ENCODE data around the gene H2AZ2. TPM values are rescaled to one million over a fixed set of nuclear protein-coding genes. Genes with fewer than 3 reads are reported as not detected.

The H2AZ2 gene
- total and polyA plus RNA-seq, 2 of the 4 experiments (the other 2 are of a cell fraction): 156 to 162 TPM

GRCh38 chr7:44782460-44782859 is 65.4 kb downstream of the H2AZ2 start:
- Histone ChIP-seq H2BK15ac (ENCODE audit: low read depth, low read length) (no peak overlapping the region), H2BK120ac (ENCODE audit: low read depth, low read length) (no peak overlapping the region), H3K79me1 (ENCODE audit: low read depth in 1 of 2, low read length in 2 of 2) (no peaks in the 10 kb centered on the region), H3K27ac (ENCODE audit: insufficient read depth, low read length) (no peak overlapping the region), H3K9me1 (ENCODE audit: insufficient read depth, low read length) (no peaks in the 10 kb centered on the region), H2BK20ac (ENCODE audit: low read depth, low read length) (no peak overlapping the region), H3K4ac (ENCODE audit: low read depth, low read length) (no peak overlapping the region), H4K5ac (ENCODE audit: low read depth, low read length) (no peak overlapping the region), H2BK5ac (ENCODE audit: low read depth, low read length, poor library complexity, severe bottlenecking) (no peak overlapping the region), H3K56ac (ENCODE audit: extremely low read depth, insufficient read depth, low read length) (no peak overlapping the region), H4K20me1 (ENCODE audit: insufficient read depth, low read length) (no peaks in the 10 kb centered on the region), H3K14ac (replicated peaks; ENCODE audit: low read depth, low read length) (no peak overlapping the region), H3K9me3 (ENCODE audit: control insufficient read depth, insufficient read depth, low read length) (peaks cover 6% of the 10 kb centered on the region), H3K4me2 (ENCODE audit: low read depth, low read length) (no peak overlapping the region), H3K9ac (ENCODE audit: low read depth, low read length) (no peak overlapping the region), H3K4me1 (ENCODE audit: control insufficient read depth, insufficient read depth, low read length) (no peaks in the 10 kb centered on the region), H3K18ac (ENCODE audit: low read depth, low read length) (no peak overlapping the region), H3K4me3 (ENCODE audit: insufficient read depth, low read depth, low read length) (no peak overlapping the region), H3K23ac (ENCODE audit: low read depth, low read length) (no peak overlapping the region), H4K8ac (ENCODE audit: low read depth in 2 of 2, low read length in 2 of 2) (no peak overlapping the region), H3K27me3 (ENCODE audit: control insufficient read depth, insufficient read depth, low read length) (peaks cover 2% of the 10 kb centered on the region), H4K91ac (ENCODE audit: insufficient read depth, low read depth, low read length) (no peak overlapping the region), H3K36me3 (ENCODE audit: control insufficient read depth, insufficient read depth, low read length) (no peaks in the 10 kb centered on the region), H2AK9ac (replicated peaks; ENCODE audit: low read depth, low read length, poor library complexity) (no peak overlapping the region), H2AFZ (replicated peaks; ENCODE audit: low read length, poor library complexity) (no peak overlapping the region), H2AK5ac (ENCODE audit: low read depth, low read length) (no peak overlapping the region)
- ChIA-PET POLR2A (ENCODE audit: unreplicated experiment) (no interaction called here), CTCF (no interaction called here)
- WGBS, 2 experiments (ENCODE audit: extremely low coverage in 2 of 2, insufficient read length in 1 of 2): 100% methylated on average over 1 of the region's 1 CpG; no CpG with 5 or more reads in 1 of the 2 experiments
- TF ChIP-seq MAFK (IDR thresholded peaks at IDR 0.05; ENCODE audit: low read depth, low read length) (no peak), NFE2L2 (IDR thresholded peaks at IDR 0.05; ENCODE audit: low read depth, low read length) (no peak), SMC3 (IDR thresholded peaks at IDR 0.05; ENCODE audit: low read depth, low read length) (no peak), ELK1 (IDR thresholded peaks at IDR 0.05; ENCODE audit: borderline replicate concordance, low read depth, low read length) (no peak), RAD21 (IDR thresholded peaks at IDR 0.05; ENCODE audit: low read length) (no peak), CTCF (conservative IDR thresholded peaks at IDR 0.05; ENCODE audit: low read depth, low read length) (no peak), RFX5 (IDR thresholded peaks at IDR 0.05; ENCODE audit: low read depth, low read length) (no peak), CEBPB (IDR thresholded peaks at IDR 0.05; ENCODE audit: low read depth, low read length) (no peak), RCOR1 (IDR thresholded peaks at IDR 0.05; ENCODE audit: insufficient replicate concordance, low read length) (no peak), USF2 (IDR thresholded peaks at IDR 0.05; ENCODE audit: low read depth, low read length) (no peak), POLR2A (IDR thresholded peaks at IDR 0.05; ENCODE audit: low read depth, low read length) (no peak), FOS (IDR thresholded peaks at IDR 0.05; ENCODE audit: low read depth, low read length) (no peak), MXI1 (IDR thresholded peaks at IDR 0.05; ENCODE audit: borderline replicate concordance, low read depth, low read length) (no peak), BHLHE40 (IDR thresholded peaks at IDR 0.05; ENCODE audit: low read depth, low read length) (no peak), MAZ (IDR thresholded peaks at IDR 0.05; ENCODE audit: borderline replicate concordance, low read depth, low read length) (no peak), CHD1 (IDR thresholded peaks at IDR 0.05; ENCODE audit: low read depth, low read length) (no peak)
- dilution Hi-C loops (cut with HindIII; ENCODE audit: low sequenced_read_pairs, unreplicated experiment) (no loop called here), in situ Hi-C loops (cut with MboI; ENCODE audit: low sequenced_read_pairs) (no loop called here), intact Hi-C loops (cut with micrococcal nuclease) (no loop called here)
- DNase-seq (no peak), ATAC-seq (ENCODE audit: low read depth) (no peak)
- no TSS peak for BruUV-seq (replicated peaks)
